Activated naive CD8-positive, alpha-beta T cell treated with anti-CD3 and anti-CD28 coated beads, Interleukin-2, amount 50 U/mL, for 16 hours (primary cell): ENCODE results near the gene PRAMEF18.
"Not testable (repeated sequence)": the region's sequence is repeated elsewhere in the genome, so short reads cannot be mapped to it uniquely, and the experiment has no call there.

ENCODE experiments used
- DNase-seq: peaks from one replicate; pipeline ENCODE4 v3.0.0-alpha.2; 2020; ENCODE audit warnings: low read depth, low spot score

Gene PRAMEF18, protein sequence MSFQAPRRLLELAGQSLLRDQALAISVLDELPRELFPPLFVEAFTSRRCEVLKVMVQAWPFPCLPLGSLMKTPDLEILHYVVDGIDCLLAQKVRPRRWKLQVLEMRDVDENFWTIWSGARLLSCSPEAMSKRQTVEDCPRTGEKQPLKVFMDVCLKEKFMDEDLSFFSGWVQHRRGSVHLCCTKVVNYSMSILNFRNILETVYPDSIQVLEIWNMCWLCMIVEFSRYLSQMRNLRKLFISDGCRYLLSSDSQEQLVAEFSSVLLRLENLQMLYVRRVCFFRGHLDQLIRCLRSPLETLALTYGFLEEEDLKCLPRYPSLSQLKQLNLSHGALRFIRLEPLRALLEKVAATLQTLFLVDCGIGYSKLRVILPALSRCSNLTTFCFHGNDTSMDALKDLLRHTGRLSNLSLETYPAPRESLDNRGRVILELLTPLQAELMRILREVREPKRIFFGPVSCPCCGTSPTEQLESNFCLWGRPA

DNA sequence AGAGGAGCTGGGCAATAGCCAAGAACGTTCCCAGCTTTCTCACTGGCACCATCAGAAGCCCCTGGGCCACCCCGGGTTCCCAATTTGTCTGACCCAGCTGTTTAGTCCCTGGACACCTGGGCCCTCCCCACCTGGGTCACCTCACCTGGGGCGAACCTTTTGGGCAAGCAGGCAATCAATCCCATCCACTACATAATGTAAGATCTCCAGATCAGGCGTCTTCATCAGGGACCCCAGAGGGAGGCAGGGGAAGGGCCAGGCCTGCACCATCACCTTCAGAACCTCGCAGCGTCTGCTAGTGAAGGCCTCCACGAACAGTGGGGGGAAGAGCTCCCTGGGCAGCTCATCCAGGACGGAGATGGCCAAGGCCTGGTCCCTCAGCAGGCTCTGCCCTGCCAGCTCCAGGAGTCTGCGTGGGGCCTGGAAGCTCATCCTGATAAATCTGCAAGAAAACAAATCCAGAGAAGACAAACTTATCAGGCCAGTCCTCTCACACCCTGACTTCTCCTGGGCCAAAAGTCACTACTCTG is at the start of gene PRAMEF18:
PRAMEF18 (minus strand) TSS at position 480 of the 530 bp plus-strand sequence; CDS start at position 432, 48 bp downstream.
- DNase-seq, result not testable (repeated sequence)

DNA sequence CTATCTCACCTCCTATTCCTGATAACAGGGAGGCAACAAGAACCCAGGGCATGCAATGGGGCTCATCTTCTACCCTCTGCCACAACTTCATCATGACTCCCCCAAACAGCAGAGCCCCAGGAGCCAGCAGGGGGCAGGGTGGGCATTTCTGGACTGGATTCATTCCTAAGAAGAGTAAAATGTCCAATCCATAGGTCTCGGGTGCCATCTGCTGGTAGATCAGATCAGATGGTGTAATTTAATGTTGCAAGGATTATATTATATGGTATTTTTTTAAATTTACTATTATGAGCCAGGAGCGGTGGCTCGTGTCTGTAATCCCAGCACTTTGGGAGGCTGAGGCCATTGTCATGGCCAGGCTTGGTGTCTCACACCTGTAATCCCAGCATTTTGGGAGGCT is 39.2 kb upstream of the PRAMEF18 start:
- DNase-seq, result not testable (repeated sequence)

DNA sequence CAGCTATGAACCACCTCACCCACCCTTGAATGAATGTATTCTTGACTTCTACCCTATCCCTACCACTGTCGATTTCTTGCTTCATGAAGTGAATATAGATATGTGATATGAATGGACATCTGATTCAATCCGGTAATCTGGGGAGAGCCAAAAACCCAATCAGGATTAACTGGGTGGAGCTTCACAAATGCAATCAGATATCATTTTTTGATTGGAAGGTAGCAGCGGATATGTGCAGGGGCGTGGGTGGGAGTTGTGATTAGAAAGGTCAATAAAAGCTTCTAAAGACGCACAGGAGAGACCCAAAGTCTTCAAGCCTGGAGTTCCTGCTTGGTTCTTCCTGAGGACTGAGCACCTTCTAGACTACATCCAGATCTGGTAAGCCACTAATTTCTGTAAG is 27.9 kb upstream of the PRAMEF18 start, which contains the start of gene PRAMEF5:
PRAMEF5 (plus strand) TSS at position 301 of the 400 bp plus-strand sequence. CDS start 5,071 bp downstream, outside the sequence.
- DNase-seq, result not testable (repeated sequence)

DNA sequence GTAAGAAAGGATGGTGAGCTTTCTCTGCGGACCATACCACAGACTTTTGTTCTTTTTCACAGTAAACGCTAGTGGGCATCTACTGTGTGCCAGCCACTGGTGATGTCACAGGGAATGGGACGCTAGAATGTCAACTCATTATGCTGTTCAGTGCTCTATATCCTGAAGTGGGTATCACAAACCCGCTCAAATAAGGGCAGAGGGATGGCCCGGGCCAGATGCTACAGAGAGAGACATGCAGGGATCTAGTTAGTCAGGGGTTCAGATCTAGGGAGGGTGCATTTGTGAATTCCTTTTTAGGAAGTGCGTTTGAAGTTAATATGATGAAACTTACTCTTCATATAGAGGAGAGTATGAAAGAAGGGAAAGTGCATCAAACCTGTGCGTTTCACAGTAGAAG is 21.2 kb upstream of the PRAMEF18 start:
- DNase-seq, result not testable (repeated sequence)

DNA sequence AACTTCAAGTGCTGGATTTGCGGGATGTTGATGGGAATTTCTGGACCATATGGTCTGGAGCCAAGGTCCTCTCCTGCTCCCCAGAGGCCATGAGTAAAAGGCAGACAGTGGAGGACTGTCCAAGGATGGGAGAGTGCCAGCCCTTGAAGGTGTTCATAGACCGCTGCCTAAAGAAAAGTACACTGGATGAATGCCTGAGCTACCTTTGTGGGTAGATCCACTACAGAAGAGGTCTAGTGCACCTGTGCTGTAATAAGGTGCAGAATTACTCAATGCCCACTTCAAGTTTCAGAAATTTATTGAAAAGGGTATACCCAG is 20.6 kb upstream of the PRAMEF18 start:
- not testable (repeated sequence) for DNase-seq

DNA sequence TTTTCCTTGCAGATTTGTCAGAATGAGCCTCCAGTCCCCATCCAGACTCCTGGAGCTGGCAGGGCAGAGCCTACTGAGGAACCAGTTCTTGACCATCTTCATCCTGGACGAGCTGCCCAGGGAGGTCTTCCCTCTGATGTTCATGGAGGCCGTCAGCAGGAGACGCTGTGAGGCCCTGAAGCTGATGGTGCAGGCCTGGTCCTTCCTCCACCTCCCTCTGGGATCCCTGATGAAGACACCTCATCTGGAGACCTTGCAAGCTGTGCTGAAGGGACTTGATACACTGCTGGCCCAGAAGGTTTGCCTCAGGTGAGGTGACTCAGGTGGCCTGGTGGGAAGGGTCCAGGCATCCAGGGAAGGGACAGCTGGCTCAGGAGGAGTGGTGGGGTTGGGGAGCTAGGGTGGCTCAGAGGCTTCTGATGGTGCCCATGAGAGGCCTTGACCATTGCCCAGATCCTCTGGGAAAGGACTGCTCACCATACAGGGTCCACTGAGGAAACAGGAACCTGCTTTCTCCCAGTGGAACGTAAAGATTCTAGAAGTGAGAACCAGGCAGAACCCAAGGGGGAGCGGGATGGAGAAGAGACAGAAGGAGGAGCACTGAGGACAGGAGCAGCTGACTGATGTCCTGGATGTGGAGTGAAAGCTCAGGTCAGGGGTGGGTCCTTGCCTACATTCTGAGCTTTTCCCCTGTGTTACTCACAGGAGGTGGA is 20.0 kb upstream of the PRAMEF18 start:
- not testable (repeated sequence) for DNase-seq

DNA sequence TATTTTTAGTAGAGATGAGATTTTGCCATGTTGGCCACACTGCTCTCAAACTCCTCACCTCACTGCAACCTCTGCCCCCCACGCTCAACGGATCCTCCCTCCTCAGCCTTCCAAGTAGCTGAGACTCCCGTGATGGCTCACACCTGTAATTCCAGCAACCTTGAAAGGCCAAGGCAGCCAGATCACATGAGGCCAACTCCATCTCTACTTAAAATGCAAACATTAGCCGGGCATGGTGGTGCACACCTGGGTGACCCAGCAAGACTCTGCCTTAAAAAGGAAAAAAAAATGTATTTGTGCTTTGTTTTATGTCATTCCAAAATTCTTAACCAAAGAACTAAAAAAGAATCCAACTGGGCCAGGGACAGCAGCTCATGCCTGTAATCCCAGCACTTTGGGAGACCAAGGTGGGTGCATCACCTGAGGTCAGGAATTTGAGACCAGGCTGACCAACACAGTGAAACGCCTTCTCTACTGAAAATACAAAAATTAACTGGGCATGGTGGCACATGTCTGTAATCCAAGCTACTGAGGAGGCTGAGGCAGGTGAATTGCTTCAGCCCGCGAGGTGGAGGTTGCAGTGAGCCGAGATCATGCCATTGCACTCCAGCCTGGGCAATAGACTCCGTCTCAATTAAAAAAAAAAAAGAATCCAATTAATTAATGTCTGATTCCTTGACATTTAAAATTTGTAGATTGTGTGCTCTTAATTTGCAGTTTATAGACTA is 17.7 kb upstream of the PRAMEF18 start:
- not testable (repeated sequence) for DNase-seq

DNA sequence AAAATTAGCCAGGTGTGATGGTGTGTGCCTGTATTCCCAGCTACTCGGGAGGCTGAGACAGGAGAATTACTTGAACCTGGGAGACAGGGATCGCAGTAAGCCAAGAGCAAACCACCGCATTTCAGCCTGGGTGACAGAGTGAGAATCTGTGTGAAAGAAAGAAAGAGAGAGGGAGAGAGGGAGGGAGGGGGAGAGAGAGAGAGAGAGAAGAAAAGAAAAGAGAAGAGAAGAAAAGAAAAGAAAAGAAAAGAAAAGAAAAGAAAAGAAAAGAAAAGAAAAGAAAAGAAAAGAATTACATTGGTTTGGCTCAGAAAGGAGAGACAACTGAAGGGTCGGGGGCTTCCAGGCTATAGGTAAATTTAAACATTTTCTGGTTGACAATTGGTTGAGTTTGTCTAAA is 13.7 kb upstream of the PRAMEF18 start:
- not testable (repeated sequence) for DNase-seq

DNA sequence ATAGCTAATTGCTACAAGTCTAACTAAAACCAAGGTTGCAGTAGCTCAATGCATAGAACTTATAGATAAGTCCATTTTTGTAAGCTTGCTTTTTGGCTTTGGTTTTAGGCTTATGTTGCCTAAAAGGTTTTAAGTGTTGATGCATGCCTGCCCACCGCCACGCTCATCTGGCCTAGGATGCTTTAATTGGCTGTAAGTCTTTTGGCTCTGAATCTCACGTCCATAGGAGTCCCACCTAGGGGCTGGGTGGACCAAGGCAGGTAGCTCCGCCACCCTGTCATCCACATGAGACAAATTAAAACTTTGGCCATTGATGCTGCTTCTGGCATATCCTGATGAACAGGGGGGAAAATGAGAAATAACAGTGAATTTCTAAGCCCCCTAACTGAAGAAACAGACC is 11.6 kb upstream of the PRAMEF18 start:
- not testable (repeated sequence) for DNase-seq

DNA sequence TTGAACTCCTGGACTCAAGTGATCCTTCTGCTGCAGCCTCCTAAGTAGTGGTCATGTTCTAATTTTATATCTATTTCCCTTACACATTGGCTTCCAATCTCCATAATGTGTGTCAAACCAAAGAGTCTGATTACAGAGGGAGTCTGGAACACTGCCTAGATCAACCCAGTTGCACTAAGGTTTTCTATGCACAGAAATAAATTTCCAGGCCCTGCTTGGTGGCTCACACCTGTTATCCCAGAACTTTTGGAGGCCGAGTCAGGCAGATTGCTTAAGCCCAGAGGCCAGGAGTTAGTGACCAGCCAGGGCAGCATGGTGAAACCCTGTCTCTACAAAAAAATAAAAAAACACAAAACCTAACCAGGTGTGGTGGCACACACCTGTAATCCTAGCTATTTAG is 8.1 kb upstream of the PRAMEF18 start:
- not testable (repeated sequence) for DNase-seq

DNA sequence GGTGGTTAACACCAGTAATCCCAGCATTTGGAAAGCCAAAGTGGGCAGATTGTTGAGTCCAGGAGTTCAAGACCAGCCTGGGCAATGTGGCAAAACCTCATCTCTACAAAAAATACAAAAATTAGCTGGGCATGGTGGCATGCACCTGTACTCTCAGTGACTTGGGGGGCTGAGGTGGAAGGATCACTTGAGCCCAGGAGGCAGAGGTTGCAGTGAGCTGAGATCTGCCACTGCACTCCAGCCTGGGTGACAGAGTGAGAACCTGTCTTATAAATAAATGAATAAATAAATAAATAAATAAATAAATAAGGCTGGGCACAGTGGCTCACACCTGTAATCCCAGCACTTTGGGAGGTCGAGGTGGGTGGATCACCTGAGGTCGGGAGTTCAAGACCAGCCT is 6.1 kb upstream of the PRAMEF18 start:
- not testable (repeated sequence) for DNase-seq

DNA sequence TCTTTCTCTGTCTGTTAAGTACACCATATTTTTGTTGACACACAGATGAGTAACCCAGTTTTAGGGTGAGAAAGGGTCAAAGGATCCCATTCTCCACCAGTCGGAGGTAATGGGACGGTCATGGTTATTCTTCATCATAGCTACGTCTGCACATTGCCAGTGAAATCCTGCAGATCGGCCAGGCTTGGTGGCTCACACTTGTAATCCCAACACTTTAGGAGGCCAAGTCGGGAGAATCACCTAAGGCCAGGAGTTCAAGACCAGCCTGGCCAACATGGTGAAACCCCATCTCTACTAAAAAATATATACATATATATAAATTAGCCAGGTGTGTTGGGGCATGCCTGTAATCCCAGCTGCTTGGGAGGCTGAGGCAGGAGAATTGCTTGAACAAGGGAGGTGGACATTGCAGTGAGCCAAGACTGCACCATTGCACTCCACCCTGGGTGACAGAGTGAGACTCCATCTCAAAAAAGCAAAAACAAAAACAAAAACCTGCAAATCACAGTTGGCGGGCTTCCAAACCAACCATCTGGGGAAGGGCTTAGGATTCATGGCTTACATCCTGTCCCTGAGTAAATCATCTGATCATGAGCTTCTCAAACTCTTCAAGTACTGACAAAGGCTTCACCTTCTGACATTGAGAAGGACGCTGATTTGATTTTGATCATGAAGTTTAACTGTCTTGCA is 5.3 kb upstream of the PRAMEF18 start:
- DNase-seq, result not testable (repeated sequence)

DNA sequence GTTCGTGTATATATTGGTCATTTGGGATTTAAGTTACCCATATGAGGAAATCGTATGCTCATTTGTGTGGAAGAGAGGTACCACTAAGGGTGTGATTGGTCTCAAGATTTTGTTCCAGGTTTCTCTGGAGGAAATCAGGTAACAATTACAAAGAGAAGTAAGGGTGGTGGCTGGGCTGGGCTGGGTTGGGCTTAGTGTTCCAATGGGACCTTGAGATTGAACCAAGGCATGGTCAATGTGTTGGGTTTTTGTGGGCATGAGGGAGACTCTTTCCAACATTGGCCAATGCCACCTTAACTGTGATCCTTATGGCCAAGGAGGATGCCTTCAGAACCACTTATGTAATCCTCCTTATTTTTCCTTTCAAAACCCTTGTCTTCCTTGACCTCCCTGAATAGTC is 4.6 kb upstream of the PRAMEF18 start:
- DNase-seq, result not testable (repeated sequence)

DNA sequence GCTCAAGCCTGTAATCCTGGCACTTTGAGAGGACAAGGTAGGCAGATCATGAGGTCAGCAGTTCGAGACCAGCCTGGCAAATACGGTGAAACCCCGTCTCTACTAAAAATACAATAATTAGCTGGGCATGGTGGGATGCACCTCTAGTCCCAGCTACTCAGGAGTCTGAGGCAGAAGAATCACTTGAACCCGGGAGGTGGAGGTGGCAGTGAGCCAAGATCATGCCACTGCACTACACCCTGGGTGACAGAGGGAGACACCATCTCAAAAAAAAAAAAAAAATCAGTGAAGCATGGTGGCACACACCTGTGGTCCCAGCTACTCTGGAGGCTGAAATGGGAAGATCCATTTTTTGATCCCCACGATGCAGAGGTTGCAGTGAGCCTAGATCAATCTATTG is 4.1 kb upstream of the PRAMEF18 start:
- not testable (repeated sequence) for DNase-seq

DNA sequence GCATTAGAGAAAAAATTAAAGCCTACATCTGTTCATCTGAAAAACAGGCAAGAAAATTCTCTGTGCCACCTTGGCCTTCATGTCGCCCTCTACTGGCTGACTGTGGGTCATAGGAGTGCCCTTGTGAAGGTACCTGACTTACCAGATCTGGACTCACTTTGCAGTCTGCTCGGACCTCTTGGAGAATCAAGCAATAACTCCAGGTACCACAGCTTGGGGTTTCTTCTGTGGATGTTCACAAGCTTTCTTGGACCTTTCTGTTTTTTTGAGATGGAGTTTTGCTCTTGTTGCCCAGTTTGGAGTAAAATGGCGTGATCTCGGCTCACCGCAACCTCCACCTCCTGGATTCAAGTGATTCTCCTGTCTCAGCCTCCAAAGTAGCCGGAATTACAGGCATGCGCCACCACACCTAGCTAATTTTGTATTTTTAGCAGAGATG is 2.4 kb upstream of the PRAMEF18 start:
- no peak for DNase-seq

DNA sequence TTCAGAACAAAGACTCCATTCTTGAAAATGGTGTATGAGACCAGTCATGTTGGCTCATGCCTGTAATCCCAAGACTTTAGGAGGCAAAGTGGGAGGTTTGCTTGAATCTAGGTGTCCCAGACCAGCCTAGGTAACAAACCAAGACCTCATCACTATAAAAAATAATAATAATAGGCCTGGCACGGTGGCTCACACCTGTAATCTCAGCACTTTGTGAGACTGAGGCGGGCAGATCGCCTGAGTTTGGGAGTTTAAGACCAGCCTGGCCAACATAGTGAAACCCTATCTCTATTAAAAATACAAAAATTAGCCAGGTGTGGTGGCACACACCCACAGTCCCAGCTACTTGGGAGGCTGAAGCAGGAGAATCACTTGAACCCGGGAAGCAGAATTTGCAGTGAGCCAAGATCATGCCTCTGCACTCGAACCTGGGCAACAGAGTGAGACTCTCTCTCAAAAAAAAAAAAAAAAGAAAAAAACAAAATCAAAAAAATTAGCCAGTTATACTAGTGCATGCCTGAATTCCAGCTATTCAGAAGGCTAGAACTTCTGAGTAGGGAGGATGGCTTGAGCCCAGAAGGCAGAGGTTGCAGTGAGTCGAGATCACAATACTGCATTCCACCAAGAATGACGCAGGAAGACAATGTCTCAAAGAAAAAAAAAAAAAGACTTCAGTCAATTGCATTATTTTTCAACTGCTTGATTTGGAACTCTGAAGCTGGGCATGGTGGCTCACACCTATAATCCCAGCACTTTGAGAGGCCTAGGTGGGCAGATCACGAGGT is 1.5 kb upstream of the PRAMEF18 start:
- DNase-seq, result not testable (repeated sequence)

DNA sequence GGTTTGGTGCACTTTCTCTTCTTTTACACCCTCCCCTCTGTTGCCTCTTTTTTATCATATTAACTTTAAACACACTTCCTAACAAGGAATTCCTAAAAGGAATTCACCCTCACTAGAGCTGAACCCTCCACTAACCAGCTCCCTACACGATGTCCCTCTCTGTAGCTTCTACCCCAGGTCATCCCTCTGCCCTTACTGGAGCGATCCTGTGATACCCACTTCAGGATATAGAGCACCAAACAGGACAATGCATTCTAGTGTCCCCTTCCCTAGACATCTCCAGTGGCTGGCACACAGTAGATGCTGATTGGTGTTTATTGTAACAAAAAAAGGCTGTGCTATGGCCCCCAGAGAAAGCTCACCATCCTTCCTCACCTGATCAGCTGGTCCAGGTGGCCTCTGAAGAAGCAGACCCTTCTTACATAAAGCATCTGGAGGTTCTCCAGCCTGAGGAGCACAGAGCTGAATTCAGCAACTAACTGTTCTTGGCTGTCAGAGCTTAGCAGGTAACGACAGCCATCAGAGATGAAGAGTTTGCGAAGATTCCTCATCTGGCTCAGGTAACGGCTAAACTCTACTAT is 1.4 kb downstream of the PRAMEF18 start:
- no peak for DNase-seq

DNA sequence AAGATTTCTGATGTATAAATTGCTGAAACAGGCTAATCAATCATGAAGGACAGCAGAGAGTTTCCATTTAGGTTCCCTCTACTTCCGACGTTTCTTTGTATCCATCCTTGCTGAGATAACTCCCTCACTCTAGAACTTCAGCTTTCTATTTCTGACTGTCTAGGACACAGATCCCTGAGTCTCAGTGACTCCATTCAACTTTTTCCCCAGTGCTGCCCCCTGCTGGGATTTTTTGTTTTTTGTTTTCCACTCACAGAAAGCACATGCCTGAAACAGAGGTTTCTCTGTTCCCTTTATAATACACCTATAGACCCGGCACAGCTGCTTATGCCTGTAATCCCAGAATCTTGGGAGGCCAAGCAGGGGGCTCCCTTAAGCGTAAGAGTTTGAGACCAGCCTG is 3.2 kb downstream of the PRAMEF18 start:
- not testable (repeated sequence) for DNase-seq

DNA sequence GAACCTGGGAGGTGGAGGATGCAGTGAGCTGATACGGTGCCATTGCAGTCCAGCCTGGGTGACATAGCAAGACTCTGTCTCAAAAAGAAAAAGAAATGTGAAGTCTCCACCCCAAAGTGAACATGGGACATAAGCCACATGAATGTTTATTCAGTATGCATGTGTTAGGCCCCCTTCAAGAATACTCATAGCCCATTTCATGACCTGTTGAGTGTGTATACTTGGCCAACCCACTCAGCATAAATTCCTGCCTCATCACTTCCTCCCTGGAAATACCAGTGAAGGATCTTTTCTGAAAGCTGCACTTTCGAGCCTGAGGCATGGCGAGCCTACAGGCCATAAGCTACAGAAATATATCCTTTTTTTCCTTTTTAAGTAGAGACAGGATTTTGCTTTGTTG is 6.8 kb downstream of the PRAMEF18 start:
- DNase-seq, result not testable (repeated sequence)

DNA sequence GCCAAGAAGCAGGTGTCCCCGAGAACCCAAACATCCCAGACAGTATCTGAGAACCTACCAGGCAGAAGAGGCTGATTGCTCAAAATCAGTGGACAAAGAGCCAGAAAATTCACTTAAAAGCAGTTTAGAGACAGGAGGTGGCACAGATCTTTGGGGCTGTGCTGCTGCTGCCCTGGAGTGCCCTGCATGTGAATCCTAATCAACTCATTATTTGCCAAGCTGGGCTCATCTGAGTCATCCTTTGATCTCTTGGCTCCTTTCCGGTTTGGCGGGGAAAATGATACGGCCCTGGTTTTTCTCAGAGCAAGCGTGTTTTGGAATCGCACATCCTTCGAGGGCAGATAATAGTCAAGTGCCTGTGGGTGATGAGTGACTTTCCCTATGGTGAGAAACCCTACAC is 9.3 kb downstream of the PRAMEF18 start:
- not testable (repeated sequence) for DNase-seq
